CD4-positive, alpha-beta T cell treated with Interferon alpha-2 for 1 hour (primary cell): Measurements from ENCODE around the gene SLFN12L.
"Not testable (repeated sequence)": the region's sequence is repeated elsewhere in the genome, so short reads cannot be mapped to it uniquely, and the experiment has no call there.

Experiments
- DNase-seq, 2 donors: peaks; one replicate each; pipeline ENCODE4 v3.0.0-alpha.2; 2020 to 2022

The SLFN12L gene

DNA sequence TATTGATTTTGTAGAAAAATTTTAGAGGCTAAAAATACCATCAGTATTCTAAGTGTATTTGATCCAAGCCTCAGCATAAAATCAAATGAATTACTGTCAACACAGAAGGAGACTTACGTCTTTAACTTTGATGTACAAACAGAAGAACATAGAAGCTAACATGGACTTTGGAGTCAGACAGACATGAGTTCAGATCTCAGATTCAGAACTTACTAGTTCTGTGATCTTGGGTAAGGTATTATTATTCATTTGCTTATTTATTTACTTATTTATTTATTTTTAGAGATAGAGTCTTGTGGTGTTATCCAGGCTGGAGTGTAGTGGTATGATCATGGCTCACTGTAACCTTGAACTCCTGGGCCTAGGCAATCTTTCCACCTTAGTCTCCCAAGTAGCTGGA is 4.0 kb upstream of the SLFN12L start:
- no peak for DNase-seq

DNA sequence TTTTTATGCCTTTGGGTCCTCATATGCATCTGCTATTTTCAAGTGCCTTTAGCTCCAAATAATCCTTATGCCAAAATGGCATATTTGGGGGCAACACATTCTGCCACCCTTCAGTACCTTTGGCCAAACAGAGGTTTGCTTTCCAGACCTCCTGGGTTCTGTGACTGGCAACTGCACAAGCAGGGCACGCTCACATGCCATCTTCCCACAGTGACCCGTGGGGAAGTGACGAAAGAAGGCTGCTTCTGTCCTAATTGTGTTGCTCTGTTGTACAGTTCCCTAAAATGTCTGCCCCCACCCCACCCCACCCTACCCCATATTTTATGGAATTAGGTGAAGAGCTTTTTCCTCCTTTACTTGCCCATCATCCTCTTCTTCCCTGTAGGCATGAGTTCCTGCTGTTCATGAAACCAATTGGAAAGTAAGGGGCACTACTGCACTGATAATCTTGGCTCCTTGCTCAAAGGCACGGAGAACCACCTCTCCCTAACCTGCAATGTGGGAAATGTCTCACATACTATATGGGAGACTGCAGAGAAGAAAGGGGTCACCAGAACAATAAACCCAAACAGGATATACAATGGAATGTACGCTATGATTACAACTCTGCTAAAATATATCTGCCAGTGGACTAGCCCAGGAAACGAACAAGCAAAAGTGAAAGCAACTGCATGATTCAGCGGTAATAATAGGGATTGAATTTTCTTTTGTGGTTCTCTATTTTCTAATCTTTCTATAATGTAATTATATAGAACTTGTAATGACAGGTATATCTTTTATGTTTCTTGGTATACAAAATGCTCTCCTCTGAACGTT is 3.3 kb upstream of the SLFN12L start:
- peak; percentile 58 to 68 for DNase-seq

DNA sequence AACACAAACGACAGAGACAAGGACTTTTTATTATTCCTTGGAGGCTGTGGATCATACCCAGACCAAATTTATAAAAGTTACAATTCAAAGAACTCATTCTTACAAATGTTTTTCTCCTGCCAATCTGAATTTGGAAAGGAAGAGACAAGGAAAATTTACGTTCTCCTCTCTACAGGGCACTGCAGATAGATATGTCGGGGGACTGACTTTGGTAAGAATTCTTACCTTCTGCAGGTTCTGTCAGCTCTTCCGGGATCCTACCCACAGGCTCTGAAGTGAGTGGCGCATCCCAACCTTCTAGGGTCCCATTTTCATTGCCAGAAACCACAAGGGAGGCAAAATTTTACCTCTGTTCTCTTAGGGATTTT is 2.2 kb upstream of the SLFN12L start:
- DNase-seq: no peak

DNA sequence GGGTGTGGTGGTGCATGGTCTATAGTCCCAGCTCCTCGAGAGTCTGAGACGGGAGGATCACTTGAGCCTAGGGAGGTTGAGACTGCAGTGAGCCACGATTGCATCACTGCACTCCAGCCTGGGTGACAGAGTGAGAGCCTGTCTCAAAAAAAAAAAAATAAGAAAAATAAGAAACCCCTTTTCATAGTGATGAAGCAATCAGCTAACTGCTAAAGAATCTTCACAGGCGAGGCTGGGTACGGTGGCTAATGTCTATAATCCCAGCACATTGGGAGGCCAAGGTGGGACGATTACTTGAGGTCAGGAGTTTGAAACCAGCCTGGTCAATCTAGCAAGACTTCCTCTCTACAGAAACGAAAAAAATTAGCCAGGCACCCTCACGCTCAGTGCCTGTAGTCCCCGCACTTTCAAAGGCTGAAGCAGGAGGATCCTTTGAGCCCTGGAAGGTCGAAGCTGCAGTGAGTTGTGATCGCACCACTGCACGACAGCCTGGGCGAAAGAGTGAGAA is 760 bp downstream of the SLFN12L start:
- peak; percentile 20 to 42 for DNase-seq

DNA sequence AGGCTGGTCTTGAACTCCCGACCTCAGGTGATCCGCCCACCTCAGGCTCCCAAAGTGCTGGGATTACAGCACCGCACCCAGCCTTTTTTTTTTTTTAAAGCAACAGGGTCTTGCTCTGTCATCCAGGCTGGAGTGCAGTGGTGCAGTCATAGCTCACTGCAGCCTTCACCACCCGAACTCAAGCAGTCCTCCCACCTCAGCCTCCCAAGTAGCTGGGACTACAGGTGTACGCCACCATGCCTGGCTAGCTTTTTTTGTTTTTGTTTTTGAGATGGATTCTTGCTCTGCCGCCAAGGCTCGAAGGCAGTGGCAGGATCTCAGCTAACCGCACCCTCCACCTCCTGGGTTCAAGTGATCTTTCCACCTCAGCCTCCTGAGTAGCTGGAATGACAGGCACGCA is 2.1 kb downstream of the SLFN12L start:
- DNase-seq: peak in 1 of 2 donors; percentile 24

DNA sequence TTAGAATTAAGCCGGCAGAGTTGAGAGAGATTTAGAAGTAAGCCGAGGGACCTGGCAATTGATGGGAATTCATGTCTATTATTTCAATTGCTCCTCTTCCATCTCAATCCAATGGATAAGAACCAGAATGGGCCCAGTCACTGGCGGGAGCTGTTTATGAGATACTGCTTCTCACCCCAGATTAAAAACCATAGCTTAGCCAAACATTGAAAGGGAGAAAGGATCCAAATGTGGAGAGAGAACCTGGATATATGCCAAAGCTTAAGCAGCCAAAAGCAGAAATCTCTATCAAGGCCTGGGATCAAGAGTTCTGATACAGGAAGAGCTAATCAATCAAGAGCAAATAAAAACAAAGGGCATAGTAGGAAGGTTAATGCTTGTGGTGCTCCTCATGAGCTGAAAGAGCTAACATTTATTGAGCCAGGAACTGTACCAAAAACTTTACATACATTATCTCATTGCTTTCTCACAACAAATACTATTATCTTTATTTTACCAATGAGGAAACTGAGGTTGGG is 2.8 kb downstream of the SLFN12L start:
- no peak for DNase-seq

DNA sequence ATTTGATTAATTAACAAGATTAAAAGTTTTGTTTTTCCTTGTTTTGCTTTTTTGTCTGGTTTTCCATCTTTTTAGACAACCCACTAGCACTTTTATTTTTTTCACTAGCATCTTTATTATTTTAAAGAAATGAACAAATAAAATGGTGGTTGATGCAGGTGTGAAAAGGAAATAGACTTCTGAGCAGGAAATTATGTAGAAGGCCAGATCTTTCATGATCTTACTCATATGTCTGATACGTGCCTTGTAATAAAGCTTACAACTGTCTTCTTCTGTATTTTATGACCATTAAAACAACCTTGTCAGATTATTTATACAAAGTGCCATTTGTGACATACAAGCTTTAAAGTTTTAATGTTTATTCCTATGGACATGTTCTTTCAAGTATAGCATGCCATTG is 6.3 kb downstream of the SLFN12L start:
- peak in 1 of 2 donors; percentile 44 for DNase-seq

DNA sequence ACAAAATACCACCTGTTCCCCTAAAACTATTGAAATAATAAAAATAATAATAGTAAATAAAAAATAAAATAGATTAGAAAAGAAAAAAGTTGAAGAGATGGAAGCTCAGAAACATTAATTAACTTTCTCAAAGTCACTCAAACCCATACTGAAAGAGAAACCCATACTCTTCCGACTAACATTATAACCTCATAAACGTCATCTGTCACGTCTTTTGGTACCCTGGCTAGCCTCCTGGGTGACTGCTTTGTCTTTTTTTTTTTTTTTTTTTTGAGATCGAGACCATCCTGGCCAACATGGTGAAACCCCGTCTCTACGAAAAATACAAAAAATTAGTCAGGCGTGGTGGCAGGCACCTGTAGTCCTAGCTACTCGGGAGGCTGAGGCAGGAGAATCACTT is 7.6 kb downstream of the SLFN12L start:
- DNase-seq: peak in 1 of 2 donors; percentile 52

DNA sequence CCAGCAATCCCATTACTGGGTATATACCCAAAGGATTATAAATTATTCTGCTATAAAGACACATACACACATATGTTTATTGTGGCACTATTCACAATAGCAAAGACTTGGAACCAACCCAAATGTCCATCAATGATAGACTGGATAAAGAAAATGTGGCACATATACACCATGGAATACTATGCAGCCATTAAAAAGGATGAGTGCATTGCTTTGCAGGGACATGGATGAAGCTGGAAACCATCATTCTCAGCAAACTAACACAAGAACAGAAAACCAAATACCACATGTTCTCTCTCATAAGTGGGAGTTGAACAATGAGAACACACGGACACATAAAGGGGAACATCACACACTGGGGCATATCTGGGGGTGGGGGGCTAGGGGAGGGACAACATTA is 8.2 kb downstream of the SLFN12L start:
- DNase-seq: not testable (repeated sequence)

DNA sequence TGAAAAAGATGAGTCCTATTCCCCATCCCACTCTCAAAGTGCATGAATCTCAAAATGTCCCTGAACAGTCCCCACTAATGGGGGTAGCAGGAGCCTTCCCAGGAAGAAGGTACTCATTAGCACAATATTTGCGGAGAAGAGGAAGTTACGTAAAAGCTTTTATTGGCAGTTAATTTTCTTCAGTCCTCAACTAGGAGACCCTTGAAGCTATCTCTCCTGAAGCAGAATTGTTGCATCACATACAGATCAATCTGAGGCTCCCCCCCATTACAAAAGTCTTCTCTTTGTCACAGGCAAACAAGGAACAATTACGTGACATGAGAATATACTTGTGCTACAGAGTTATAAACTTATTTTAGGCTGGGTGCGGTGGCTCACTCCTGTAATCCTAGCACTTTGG is 14.2 kb downstream of the SLFN12L start:
- no peak for DNase-seq

DNA sequence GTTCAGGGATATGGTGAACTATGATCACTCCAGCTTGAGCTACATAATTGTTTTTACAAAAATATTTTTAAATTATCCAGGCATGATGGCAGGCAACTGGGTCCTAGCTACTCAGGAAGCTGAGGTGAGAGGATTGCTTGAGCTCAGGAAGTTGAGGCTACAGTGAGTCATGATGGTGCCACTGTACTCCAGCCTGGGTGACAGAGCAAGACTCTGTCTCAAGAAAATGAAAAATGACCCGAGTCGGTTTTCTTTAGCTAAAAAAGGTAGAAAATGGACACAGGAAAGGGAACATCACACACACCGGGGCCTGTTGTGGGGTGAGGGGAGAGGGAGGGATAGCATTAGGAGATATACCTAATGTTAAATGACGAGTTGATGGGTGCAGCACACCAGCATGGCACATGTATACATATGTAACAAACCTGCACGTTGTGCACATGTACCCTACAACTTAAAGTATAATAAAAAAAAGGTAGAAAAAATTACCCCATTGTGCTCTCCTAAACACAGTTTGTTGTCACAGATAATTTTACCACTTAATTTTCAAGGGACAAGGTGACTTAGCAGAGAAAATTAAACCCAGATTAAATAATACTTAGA is 15.7 kb downstream of the SLFN12L start:
- DNase-seq: peak; percentile 44 to 66

DNA sequence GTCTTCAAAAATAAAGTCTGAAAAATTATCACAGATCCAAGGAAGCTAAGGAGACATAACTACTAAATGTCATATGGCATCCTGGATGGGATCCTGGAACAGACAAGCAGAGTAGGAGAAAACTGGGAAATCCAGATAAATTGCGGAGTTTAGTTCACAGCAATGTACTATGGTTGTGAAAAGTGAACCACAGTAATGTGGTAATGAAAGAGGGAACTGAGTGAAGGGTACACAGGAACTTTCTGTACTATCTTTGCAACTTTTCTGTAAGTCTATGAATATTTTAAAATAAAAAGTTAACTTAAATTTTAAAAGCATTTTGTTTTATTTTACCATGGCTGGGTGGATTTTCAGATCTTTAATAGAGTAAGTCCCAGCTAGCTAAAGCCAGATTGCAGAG is 16.3 kb downstream of the SLFN12L start:
- DNase-seq: no peak

DNA sequence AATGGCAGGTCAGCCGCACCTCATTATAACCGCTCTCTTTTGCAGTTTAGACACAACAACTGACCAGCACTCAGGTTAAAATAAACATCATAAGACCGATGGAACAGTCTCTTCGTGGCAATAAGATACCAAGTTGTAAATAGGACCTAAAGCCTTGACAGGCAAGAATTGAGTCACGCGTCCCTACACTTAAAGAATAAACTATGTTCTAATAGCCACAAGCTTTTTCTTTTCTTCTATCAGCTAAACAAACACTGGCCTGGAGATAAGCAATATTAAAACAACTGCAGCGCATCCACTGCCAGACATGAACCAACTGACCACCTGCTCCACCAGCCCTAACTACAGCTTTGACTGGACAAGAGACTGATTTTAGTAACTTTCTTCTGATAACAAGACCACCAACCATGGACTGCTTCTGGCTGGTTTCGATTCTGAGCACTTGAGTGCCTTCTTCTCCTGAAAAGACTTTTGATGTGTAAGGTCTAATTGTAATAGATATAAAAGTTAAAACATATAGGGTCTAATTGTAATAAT is 17.5 kb downstream of the SLFN12L start:
- no peak for DNase-seq

DNA sequence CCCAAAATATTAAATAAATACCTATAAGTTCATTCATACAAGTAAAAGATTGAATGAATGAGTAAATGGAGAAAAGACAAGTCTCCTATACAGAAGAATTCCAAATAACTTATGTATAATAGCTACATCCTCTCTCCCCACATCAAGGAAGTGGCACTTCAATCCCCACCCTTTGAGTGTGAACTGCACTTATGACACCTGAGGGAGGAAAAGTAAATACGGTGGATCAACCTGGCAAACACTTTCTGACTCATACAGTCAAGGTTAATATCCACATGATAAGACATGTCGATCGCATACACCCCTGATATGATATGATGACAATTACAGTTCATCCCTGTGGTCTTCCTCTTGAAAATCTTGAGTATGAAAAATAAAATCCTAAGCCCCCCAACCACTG is 18.0 kb downstream of the SLFN12L start:
- DNase-seq: no peak

DNA sequence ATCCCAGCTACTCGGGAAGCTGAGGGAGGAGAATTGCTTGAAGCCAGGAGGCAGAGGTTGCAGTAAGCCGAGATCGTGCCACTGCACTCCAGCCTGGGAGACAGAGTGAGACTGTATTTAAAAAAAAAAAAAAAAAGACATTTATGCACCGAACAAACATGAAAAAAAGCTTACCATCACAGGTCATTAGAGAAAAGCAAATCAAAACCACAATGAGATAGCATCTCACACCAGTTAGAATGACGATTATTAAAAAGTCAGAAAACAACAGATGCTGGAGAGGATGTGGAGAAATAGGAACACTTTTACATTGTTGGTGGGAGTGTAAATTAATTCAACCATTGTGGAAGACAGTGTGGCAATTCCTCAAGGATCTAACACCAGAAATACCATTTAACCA is 19.0 kb downstream of the SLFN12L start:
- not testable (repeated sequence) for DNase-seq

DNA sequence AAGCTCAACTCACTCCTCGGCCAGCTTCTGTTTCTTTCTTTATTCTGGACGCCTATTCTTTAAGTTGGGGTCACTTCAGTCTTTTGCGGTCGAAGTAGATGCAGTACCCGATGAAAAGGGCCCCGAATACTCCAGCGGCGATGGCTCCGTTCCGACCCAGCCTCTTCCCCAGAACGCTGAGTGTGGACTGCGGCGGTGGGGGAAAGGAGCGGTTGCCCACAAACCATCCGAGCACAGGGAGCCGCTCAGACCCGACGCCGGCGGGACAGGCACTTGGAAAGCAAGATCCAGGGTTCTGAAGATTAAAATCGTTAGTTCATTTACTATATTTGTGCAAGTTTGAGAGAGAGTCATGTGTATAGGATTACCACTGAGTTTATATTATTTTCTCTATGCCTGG is 22.5 kb downstream of the SLFN12L start:
- no peak for DNase-seq

DNA sequence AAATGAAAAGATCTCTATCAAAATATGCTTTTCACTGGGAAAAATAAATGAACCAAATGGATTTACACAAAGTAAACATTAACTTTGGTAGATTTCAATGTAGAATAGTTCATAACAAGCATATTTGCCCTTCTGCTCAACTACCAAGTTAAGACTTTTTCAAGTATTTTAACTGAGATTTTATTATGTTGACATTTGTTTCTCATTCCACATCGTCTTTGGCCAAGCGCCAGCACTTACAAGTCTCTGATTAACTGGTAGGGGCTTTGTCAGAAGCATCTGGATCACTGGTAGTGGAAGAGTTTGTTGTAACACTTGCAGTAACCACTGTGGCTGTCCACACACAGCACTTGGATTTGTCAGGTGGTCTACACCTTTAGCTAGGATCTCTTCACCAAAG is 22.9 kb downstream of the SLFN12L start:
- no peak for DNase-seq

DNA sequence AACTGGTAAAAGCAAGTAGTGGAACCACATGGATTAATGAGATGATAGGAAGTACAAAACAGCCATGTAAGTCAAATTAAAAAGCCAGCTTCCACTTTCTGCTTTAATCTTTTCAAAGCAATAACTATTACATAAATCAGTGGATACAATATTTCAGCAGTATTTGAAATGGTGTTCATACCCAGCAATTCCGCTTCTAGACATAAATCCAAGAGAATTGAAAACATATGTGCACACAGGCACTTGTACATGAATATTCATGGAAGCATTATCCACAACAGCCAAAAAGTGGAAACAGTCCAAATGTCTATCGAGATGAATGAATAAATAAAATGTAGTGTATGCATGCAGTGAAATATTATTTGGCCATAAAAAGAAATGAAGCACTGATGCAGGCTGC is 27.4 kb downstream of the SLFN12L start:
- DNase-seq: no peak

DNA sequence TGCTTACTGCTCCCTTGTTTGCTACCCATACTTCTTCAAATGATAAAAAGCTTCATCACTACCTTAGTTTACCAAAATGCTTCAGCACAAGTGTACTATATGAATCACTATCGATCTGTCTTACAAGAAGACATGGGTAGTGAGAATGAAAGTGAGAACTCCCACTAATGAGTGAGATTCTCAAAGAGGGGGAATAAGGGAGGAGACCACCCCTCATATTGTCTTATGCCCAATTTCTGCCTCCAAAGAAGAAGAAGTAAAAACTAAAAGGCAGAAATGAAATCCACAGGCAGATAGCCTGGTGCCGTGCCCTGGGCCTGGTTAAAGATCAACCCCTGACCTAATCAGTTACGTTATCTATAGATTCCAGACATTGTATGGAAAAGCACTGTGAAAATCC is 29.8 kb downstream of the SLFN12L start:
- not testable (repeated sequence) for DNase-seq

DNA sequence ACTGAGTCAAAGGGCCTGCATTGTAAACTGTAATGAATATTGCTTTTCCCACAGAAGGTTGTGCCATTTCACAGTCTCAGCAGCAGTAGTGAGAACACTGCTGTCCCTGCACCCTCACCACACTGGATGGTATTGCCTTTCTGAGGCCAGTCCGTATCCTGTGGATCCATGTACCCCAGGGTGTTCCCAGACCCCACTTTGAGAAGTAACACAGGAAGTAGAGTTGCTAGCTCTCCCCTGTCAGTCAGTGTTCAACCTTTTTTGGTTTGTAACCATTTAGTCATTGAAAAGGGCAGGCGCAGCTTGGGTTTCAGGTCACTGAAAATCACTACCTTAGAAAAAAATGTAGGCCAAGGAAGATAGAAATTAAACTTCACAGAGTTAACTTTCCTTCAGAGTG is 37.9 kb downstream of the SLFN12L start:
- no peak for DNase-seq

DNA sequence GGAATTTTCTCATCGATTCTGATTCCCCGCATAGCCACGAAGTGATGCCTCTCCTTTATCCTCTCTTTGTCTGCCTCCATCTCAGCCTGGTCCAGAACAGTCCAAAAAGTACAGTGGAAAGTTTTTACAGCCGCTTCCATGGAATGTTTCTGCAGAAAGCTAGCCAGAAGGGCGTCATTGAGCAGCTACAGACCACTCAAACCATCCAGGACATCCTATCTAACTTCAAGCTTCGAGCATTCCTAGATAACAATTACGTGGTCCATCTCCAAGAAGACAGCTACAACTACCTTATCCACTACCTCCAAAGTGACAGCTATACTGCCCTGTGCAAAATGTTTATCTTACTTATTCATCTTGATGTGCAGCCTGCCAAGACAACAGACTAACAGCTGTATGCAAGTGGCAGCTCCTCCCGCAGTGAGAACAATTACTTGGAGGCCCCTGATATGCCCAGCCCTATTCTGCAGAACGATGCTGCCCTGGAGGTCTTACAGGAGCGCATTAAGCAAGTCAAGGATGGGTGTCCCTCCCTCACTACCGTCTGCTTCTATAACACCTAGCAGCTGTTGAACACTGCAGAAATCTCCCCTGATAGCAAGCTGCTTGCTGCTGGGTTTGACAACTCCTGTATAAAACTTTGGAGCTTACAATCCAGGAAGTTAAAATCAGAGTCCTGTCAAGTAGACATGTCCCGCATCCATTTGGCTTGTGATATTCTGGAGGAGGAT is 38.9 kb downstream of the SLFN12L start:
- DNase-seq: no peak

DNA sequence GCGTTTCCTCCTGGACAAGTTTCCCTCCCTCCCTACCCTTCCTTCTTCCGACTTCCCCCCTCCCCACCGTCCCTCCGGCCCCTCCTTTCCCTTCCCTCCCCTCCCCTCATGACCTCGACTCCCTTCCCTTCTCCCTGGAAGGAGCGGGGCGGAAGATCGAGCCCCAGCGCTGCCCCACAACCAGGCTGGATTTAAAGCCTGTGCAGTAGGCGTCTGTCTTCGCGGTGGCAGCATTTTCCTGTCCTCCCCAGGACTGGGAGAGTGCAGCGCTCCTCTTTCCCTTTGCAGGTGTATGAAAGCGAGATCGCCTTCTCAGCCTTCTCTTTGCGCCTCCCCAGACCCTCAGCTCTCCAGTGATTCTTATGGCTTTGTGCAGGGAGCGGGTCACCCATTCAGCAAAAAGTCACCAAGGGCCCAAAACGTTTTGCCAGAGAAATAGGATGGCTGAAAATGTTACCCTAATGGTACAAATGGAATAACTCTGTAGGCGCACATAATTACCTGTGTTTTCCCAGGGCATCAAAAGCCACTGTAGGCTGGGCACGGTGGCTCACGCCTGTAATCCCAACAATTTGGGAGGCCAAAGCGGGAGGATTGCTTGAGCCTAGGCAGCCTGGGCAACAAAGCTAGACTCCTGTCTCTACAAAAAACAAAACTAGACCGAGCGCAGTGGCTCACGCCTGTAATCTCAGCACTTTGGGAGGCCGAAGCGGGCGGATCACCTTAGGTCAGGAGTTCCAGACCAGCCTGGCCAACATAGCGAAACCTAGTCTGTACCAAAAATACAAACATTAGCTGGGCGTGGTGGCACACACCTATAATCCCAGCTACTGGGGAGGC is 40.8 kb downstream of the SLFN12L start:
- no peak for DNase-seq
